ENCODE results near the gene HLA-F.
A peak's percentile ranks its signal among the peaks of the same experiment; 100 is the strongest.

- no peak for TF ChIP-seq EZH2phosphoT487 (IDR thresholded peaks at IDR 0.05; ENCODE audit: low read length)
- TF ChIP-seq, protein P1, sequence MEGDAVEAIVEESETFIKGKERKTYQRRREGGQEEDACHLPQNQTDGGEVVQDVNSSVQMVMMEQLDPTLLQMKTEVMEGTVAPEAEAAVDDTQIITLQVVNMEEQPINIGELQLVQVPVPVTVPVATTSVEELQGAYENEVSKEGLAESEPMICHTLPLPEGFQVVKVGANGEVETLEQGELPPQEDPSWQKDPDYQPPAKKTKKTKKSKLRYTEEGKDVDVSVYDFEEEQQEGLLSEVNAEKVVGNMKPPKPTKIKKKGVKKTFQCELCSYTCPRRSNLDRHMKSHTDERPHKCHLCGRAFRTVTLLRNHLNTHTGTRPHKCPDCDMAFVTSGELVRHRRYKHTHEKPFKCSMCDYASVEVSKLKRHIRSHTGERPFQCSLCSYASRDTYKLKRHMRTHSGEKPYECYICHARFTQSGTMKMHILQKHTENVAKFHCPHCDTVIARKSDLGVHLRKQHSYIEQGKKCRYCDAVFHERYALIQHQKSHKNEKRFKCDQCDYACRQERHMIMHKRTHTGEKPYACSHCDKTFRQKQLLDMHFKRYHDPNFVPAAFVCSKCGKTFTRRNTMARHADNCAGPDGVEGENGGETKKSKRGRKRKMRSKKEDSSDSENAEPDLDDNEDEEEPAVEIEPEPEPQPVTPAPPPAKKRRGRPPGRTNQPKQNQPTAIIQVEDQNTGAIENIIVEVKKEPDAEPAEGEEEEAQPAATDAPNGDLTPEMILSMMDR (IDR thresholded peaks at IDR 0.05; ENCODE audit: low read length): peak; percentile 50
Observed at GRCh38 chr6:29705389-29706231, 17.6 kb upstream of the HLA-F start.
